Measurements from ENCODE around the gene CFAP92.

CFAP92 gene

GRCh38 chr3:129016720-129017483 is 23.0 kb upstream of the CFAP92 start:
- no peaks in the 10 kb centered on the region for H4K20me1 ChIP-seq (ENCODE audit: insufficient read depth, low read length)
- H3K4me2 ChIP-seq (ENCODE audit: low read length) = peak overlapping the region; percentile 20; the same call in 1 of the 2 replicates
- H3K27ac ChIP-seq (ENCODE audit: low read depth, low read length, poor library complexity, severe bottlenecking) = peak overlapping the region; percentile 68
- H3K36me3 ChIP-seq (ENCODE audit: insufficient read depth, low read length) = no peaks in the 10 kb centered on the region
- H3K9ac ChIP-seq (ENCODE audit: low read length) = no peak overlapping the region; the same call in 1 of the 2 replicates
- TF ChIP-seq CTCF (IDR thresholded peaks at IDR 0.05; ENCODE audit: low read length) (no peak; the same call in 1 of the 2 replicates), EZH2 (IDR thresholded peaks at IDR 0.05; ENCODE audit: borderline replicate concordance, low read length) (no peak)
- no peaks in the 10 kb centered on the region for H3K27me3 ChIP-seq (ENCODE audit: insufficient read depth, low read length)
- H3K4me1 ChIP-seq (ENCODE audit: insufficient read depth, low read length, severe bottlenecking) = peaks cover 26% of the 10 kb centered on the region
- H3F3A ChIP-seq (ENCODE audit: insufficient read depth, low read length) = no peaks in the 10 kb centered on the region
- no peak overlapping the region for H2AFZ ChIP-seq (ENCODE audit: low read length)
- H3K9me3 ChIP-seq (ENCODE audit: low read length) = no peaks in the 10 kb centered on the region
- H3K79me2 ChIP-seq (ENCODE audit: insufficient read depth, low read length) = no peaks in the 10 kb centered on the region
- H3K4me3 ChIP-seq (ENCODE audit: low read depth, low read length, poor library complexity, severe bottlenecking) = no peak overlapping the region
- H3K9me2 ChIP-seq (ENCODE audit: low read depth, low read length) = no peaks in the 10 kb centered on the region

DNA sequence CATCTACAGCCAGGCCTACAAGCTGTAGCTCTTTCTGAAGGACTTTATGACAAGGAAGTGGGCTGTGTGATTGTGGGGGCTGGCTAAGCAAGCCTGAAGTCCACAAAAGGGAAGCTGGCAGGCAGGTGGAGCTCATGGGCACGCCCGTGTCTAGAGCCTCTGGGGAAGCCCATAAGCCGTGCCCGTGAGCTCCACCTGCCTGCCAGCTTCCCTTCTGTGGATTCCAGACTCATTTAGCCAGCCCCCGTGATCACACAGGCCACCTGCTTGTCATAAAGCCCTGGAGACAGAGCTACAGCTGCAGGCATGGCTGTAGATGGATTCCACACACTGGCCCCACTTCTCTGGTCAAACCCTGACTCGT is 22.5 kb upstream of the CFAP92 start:
- Histone ChIP-seq H2AFZ (ENCODE audit: low read length) (no peak overlapping the region), H3K9ac (ENCODE audit: low read length) (peak overlapping the region; percentile 13; the same call in 1 of the 2 replicates)

GRCh38 chr3:129015388-129016105 is 21.7 kb upstream of the CFAP92 start:
- Histone ChIP-seq H3K4me1 (ENCODE audit: insufficient read depth, low read length, severe bottlenecking) (peaks cover 26% of the 10 kb centered on the region), H3K9ac (ENCODE audit: low read length) (peak overlapping the region; percentile 13; the same call in 1 of the 2 replicates), H4K20me1 (ENCODE audit: insufficient read depth, low read length) (no peaks in the 10 kb centered on the region), H3K27me3 (ENCODE audit: insufficient read depth, low read length) (no peaks in the 10 kb centered on the region), H3K9me3 (ENCODE audit: low read length) (no peaks in the 10 kb centered on the region), H3K36me3 (ENCODE audit: insufficient read depth, low read length) (no peaks in the 10 kb centered on the region), H3K4me2 (ENCODE audit: low read length) (peak overlapping the region; percentile 36), H3F3A (ENCODE audit: insufficient read depth, low read length) (no peaks in the 10 kb centered on the region), H3K79me2 (ENCODE audit: insufficient read depth, low read length) (no peaks in the 10 kb centered on the region), H3K4me3 (ENCODE audit: low read depth, low read length, poor library complexity, severe bottlenecking) (no peak overlapping the region), H2AFZ (ENCODE audit: low read length) (no peak overlapping the region), H3K27ac (ENCODE audit: low read depth, low read length, poor library complexity, severe bottlenecking) (peak overlapping the region; percentile 68), H3K9me2 (ENCODE audit: low read depth, low read length) (no peaks in the 10 kb centered on the region)
- TF ChIP-seq CTCF (IDR thresholded peaks at IDR 0.05; ENCODE audit: low read length) (no peak), EZH2 (IDR thresholded peaks at IDR 0.05; ENCODE audit: borderline replicate concordance, low read length) (no peak)

More for the DNA sequence above, 22.5 kb upstream of the CFAP92 start:
- Histone ChIP-seq H3K79me2 (ENCODE audit: insufficient read depth, low read length) (no peaks in the 10 kb centered on the region), H3K4me3 (ENCODE audit: low read depth, low read length, poor library complexity, severe bottlenecking) (no peak overlapping the region), H3K27me3 (ENCODE audit: insufficient read depth, low read length) (no peaks in the 10 kb centered on the region), H3K4me2 (ENCODE audit: low read length) (peak overlapping the region; percentile 36), H3K36me3 (ENCODE audit: insufficient read depth, low read length) (no peaks in the 10 kb centered on the region), H3K27ac (ENCODE audit: low read depth, low read length, poor library complexity, severe bottlenecking) (peak overlapping the region; percentile 68), H3F3A (ENCODE audit: insufficient read depth, low read length) (no peaks in the 10 kb centered on the region), H3K9me2 (ENCODE audit: low read depth, low read length) (no peaks in the 10 kb centered on the region), H3K9me3 (ENCODE audit: low read length) (no peaks in the 10 kb centered on the region), H3K4me1 (ENCODE audit: insufficient read depth, low read length, severe bottlenecking) (peaks cover 26% of the 10 kb centered on the region), H4K20me1 (ENCODE audit: insufficient read depth, low read length) (no peaks in the 10 kb centered on the region)
- TF ChIP-seq CTCF (IDR thresholded peaks at IDR 0.05; ENCODE audit: low read length) (peak; percentile 47), EZH2 (IDR thresholded peaks at IDR 0.05; ENCODE audit: borderline replicate concordance, low read length) (no peak)

Measured in OCI-LY1 (cell line).